ENCODE data around the gene SDK1.

SDK1 gene

DNA sequence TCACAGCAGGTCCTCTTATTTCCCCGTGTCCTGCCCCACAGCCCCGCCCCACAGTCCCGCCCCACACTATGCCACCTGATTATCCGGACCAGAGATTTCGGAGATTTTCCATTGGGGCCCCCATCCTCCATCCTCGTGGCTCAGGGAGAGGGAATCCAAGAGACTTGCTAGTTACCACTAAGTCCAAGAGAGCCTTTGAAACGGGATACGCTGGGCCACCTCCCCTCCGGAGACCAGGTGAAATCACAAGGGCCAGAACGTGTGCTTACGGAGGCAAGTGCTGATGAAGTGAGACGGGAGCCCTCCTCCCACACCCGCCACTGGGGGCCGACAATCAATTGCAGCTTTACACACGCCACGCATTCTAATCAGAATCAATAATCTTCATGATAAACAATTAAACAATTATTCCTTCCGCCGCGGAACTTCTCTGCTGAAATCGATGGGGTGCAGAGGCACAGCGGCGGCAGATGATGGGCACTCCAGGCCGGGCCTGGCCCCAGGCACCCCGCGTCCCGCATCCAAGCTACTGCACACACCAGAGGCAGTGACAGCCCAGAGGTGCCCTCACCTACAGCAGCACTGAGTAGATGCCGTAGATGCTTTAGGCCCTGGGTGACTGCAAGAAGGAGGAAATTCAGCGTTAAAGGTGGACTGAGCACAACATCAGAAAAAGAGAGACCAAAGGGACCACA lies 847.0 kb downstream of the SDK1 start:
- peak; percentile 39 for DNase-seq

DNA sequence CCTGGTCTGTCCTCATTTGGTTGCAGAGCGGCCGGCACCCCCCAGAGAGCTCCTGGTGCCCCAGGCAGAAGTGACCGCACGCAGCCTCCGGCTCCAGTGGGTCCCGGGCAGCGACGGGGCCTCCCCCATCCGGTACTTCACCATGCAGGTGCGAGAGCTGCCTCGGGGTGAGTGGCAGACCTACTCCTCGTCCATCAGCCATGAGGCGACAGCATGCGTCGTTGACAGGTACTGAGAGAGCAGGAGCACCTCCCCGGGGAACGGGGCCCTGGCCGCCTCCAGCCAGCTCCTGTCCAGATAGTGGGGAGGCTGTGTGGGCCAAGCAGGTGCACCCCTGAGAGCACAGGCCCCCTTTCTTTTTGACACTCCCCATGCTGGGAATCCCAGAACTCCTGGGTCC lies 848.2 kb downstream of the SDK1 start:
- DNase-seq = no peak

DNA sequence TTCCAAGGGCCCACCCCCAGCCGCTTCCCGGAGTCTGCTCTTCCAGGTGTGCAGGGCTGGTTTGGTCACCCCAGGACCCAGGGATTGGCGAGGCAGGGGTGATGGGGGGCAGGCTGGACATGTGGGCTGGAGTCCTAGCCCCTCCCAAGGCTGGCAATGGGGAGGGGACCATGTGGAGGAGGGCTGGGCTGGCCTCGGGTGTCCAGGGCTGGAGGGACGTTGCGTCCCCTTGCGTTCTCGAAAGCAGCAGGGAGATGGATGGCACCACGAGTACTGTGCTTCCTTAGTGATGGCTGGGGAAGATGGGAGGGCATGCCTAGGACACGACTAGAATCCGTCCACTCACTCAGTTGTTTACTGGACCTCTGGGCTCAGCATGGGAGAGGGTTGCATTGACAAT lies 848.6 kb downstream of the SDK1 start:
- DNase-seq = no peak

DNA sequence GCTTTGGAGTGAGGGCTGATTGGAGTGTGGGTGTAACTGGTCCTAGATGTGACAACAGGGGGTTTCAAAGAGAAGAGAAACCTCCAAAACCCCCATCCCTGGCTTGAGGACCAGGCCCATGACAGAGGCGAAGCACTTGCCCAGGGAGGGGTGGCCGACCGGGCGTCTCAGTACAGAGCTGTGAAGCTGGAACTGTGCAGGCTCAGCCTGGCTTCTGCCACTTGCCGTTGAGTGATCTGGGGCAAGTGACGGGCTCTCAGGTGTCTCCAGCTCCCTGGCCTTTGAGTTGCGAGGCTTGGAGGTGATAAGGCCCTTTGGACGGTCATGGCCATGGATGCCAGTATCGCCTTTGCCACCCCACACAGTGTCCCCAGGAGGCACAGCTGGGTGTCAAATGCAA lies 849.7 kb downstream of the SDK1 start:
- no peak for DNase-seq

DNA sequence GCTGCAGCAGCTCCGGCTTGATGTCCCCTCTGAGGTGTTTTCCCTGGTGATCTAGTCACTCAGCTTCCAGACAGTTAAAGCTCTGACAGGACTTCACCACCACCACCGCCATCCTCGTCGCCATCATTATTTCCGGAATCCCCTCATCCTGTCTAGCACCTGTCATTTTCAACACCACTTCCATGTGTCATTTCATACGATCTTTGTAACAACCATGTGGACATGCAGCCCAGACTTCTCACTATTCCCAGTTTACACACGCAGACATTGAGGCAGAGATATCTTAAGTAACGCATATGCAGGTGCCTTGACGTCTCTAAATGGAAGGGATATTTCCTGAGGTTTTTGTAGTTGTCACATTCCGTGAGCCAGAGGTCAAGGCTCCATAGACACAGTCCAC lies 850.5 kb downstream of the SDK1 start:
- DNase-seq = no peak

DNA sequence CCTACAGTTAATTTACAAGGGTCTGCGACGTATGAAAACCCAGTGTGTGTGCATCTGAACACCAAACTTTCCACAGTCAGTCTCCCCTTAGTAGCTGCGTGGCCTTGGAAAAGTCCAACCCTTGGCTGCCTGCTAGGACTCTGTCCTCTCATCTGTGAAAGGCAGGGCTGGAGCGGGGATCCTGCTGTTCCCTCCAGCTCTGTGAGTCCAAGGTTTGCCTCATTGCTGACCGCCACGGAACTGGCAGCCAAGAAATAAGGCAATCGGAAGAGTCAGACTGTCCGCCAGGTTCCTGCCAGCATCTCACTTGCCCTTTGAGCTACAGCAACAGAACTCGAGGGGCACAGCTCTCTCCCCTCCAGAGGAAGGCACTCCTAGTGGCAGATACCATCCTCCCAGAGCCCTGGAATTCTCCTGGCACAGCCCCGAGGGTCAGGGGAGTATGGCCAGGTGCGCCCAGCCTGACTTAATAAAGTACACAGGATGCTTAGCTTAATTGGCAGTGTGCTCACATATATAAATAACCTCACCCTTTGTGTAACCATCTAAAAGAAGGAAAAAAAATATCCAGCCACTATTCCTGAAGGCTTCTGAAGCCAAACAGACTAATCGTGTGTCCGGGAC lies 851.0 kb downstream of the SDK1 start:
- DNase-seq = no peak

DNA sequence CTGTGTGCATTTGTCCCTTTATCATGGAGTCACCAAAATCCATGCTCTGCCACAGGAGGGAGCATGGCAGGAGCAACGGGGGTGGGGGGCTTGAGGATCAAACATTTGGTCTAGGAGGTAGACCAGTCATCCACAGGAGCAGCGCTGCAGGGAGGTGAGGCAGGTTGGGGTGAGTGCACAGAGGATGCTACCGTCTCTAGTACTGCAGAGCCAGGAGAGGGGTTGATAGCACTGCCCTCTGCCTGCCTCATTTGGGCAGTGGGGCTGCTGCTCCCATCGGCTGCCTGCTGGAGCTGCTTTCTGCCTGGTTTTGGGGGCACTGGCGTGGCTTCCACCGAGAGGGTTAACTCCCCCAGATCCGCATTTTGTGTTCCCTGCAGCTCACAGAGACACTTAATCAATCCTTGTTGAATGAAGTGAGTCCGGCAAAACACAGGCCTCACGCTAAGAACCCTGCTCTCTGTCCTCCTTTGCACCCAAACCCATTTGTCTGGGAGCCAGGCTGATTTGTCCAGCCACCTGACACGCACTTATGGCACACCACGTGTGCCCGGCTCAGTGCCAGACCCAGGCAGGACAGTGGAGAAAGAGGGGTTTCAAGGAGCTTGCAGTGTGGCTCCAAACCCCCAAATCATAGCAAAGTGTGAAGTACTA lies 854.0 kb downstream of the SDK1 start:
- DNase-seq = no peak

DNA sequence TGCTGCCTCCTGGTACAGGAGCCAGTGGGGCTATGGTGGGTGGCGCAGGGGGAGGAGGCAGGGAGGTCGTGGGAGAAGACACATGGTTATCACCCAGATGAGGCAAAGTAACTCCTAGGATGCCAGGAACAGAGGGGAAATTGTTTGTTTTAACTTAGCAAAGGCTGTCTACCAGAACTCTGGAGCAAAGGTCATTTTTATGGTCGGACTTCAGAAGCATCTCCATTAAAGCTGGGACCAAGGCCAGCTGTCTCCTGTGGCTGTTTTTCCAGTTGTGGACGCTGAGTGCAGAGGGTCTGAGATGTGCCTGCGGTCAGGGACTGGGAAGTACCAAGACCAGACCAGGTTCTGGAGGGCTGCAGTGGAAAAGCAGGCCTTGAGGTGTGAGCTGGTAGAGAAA lies 855.1 kb downstream of the SDK1 start:
- DNase-seq = no peak

DNA sequence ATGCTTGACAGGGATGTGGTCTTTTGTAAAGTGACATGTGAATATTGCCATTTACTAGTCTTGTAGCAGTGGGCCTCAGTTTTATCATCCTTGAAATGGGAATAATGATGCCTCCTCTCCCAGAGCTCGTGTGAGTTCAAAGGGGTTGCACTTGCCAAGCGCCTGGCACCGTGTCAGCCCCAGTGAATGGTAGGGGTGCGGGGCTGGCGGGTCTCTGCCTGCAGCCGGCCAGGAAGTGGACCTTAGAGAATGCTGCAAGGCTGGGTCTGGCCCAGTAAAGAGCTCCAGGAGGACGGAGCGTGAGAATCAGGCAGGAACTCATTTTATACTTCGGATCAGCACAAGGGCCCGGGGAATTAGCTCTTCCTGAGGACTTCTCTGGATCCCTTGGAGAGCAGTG lies 856.6 kb downstream of the SDK1 start:
- no peak for DNase-seq

DNA sequence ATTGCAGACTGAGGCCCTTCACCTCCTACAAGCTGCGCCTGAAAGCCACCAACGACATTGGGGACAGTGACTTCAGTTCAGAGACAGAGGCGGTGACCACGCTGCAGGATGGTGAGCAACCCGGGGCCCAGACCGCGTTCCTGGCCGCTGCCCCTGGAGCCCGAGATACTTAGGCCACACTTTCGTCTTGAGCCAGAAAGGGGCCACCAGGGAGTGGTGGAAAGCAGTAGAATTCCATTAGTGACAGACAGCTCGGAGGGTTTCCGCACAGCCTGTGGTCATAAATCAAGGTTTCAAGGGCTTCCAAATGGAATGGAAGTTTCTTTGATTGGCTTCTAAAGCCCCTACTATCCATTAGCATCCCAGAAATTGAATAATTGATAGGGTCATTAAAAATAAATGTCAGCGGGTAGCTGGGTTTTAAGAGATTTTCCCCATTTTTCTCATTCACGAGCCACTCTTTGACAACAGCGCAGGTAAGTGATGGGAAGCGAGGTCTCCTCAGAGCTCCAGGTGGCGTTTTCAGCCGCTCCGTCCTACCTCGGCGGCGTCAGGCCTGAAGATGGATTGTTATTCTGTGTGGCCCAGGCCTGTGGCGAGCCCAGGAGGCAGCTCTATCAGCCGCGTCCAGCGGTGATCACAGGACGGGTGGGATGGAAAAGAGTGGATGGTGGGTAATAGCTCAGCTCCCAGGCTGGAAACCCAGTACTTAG lies 857.5 kb downstream of the SDK1 start:
- no peak for DNase-seq

DNA sequence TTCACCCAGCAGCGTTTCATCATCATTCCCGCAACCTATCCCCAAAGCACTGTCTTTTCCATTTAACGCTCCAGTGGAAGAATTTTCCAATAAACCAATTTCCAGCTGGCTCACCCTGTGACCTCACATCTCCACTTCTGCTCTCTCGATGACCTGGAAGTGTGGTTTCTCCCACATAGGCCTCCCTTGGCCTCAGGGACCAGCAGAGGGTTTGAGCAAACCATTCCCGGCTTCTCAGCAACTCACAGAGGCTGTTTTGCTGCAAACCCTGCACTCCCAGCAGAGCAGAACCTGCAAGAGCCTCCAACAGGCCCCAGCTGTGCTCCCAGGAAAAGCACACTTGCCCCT lies 858.1 kb downstream of the SDK1 start:
- DNase-seq = no peak

DNA sequence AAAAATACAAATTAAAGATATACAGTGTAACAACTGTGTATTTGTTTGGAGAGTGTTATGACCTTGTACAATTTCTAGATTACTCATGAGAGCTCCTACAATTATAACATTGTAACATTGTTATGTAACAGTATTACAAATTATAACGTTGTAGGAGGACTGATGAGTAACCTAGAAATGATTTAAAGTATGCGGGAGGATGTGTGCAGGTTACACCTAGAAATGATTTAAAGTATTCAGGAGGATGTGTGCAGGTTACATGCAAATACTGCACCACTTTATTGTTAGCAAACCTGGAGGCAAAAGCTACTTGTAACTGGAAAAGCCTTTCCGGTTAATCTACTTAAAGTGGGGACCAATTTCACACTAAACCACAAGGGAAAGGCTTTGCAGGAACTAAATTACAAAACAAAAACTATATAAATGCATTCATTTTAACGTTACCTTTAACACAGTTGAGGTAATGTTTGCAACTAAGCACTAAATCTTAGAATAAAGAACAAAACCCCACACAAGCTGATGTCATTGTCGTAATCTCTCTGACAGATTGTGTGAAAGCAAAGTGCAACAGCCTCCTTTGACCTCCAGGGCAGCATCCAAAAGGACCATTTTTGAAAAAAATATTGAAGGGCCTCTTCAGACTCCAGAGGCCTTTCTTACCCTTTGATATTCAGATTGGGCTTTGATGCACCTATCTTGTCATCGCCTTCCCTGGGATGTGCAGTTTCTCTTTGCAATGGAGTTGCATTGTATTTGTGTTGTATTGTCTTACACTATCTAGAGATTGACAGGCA lies 858.9 kb downstream of the SDK1 start:
- no peak for DNase-seq

DNA sequence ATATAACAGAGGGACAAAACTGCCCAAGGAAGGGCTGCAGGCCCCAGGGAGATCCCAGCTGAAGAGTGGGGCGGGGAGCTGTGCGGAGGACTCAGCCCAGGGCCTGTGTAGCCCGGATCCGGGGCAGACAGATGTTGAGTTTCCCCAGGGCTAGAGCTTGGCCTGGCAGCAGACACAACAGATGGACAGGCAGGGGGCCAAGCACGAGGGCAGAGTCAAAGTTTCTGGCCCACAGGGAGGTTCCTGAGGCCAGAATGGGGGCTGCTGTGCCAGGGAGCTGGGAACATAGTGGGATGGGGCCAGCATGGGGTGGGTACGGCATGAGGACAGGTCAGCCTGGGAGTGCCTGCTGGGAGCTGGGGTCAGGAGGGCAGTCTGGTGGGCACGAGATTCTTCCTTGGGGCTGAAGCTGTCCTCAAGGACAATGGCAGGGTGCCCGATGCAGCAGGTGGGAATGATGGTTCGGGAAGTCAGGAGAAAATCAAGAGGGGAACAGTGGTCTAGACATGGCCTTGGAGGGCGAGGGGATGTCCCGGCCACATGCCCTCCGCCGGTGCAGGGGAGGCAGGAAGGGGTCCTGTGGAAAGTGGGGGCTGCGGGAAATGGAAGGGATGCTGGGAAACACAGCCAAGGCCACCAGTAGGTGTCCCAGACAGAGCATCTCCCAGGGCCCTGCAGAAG lies 862.0 kb downstream of the SDK1 start:
- no peak for DNase-seq

DNA sequence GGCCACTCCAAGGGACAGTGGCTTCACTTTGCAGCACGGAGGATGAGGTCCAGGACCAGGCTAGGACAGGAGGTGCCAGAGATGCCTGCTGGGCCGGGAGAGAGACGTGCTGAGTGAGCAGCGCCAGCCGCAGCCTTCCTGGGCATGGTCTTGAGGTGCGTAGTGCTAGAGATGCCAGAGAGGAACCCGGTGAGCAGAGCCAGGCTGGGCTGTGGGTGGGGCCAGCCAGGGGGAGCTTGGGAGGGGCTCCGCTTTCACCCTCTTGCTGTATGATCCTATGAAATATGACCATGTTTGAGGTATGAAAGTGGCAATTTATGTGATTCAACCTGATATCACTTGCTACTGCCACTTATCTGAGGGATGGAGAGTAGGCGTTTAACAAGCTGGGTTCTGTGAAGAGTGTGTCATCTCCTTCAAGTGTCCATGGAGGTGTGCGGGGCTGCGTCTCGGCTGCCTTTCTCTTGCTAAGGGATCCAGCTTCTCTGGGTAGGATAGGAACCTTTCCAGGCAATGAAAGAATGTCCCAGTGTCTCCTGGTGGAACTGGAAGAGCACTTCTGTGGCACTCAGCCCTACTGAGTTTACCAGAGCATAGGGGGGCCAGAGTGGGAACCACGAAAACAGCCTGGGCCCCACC lies 862.6 kb downstream of the SDK1 start:
- DNase-seq = no peak

DNA sequence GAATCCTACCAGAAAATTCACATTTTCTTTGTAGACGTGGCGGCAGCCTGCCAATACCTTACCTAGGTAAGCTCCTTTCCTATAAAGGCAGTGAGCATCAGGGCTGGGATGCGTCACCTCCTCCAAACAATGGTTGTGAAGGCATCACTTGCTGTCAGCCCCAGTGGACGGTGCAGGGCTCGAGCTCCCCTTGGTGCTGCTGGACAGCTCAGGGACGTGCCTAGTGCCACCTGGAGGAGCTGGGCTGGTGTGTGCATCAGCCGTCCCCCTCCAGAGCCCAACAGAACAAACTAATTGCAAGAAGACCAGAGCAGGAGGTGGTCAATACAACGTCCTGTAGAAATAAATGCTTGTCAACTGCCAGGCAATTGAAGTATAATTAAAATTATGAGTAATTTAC lies 863.5 kb downstream of the SDK1 start:
- DNase-seq = no peak

DNA sequence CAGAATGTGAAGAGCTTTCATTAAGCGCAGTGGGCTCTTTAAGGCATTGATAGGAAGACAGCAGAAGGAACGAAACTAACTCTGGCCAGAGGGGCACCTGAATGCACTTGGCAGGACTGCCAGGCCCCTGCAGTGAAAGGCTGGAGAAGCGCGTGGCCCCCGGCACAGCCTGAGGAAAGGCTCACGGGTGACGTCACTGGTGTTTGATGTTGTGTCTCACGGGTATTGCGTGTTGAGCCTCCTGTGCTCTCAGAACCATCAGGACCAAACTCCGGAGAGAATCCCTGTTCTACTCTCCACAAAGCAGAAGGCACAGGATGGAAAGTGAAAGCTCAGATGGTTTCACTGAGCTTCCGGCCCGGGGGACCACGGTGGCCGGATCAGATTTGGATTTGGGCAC lies 865.3 kb downstream of the SDK1 start:
- DNase-seq = no peak

DNA sequence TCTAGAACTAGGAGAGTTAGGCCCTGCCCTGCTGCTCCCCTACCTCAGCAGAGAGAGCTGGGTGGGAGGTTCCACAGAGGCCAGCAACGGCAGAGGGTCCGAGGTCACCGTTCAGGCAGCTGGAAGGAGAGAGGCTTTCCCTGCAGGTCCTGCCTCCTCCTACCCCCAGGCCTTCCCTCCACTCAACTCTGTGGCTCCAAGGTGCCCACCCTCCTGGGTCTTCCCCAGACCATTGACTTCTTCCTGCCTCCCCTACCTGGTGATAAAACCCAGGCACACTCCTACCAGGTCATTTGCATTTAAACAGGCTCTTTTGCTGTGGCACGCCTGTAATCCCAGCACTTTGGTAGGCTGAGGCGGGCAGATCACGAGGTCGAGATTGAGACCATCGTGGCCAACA lies 865.8 kb downstream of the SDK1 start:
- DNase-seq = no peak

DNA sequence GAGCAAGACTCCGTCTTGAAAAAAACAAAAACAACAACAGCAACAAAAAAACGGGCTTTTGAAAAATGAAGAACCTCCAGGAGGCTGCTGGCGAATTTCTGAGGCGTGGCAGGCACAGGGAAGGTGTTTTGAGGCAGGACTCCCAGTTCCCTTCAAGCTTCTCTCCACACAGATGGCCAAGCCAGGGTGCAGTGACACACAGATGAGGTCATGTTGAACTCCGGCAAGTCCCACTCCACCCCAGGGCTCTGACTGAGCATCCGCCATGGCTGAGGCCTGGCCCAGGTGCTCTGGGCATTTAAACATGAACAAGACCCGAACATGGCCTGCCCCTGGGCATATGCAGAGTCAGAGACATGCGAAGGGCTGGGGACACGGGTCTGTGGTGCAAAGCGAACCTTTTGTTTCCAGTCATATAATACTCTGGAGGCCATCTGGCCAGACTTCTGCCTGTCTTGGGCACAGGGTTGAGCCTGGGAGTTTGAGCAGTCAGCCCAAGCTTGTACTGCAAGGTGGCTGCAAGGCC lies 866.4 kb downstream of the SDK1 start:
- DNase-seq = no peak

DNA sequence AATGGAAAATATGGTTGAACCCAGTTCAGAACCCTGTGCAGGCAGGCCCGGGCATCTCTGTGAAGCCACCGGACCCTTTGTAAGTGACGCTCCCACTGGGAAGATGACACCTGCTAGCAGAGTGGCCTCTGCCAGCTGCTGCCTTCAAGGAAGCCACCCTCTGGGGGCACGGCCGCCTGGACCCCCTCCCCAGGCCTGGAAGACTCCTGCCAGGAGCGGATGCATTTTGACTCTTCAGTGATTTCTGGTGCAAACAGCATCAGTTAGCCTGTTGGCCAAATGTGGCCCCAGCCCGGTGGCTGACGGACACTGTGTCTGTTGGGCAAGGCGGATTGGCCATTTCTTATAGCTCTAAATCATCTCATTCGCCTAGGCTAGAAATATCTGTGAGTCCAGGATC lies 867.0 kb downstream of the SDK1 start:
- no peak for DNase-seq

DNA sequence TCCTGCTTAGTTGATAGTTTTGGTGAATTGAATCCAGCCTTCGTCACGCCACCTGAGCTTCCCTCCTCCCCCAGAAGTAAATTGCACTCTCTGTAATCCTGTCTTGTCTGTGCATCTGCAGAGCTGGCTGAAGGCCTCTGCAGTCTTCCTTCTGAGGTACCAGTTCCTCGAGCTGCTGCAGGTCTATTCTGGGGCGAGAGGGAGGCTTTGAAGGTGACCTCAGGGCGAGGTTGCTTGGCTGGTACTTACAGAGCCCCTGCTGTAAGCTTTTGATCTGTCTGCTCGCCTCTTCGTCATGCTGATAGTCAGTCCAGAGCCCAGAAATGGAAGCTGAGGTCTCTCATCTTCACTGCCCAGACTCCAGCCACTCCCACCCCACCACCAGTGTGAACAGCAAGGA lies 867.5 kb downstream of the SDK1 start:
- DNase-seq = no peak

DNA sequence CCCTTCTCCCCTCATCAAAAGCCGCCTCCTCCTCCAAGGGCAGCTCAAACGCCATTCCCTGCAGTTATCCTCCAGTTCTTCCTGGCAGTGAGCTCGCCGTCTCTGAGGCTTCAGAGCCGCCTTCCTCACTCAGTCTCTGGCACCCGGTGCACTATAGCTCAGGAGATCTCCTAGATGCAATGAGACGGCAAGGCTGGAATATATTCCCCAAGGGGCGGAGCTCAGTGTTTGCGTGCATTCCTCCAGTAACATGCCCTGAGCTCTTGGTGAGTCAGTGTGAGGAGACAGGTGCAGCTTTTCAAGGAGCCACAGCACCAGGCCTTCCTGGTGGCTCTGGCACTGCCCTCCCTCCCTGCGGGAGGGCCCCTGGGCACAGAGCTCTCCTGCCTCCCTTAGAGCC lies 868.4 kb downstream of the SDK1 start:
- DNase-seq = no peak
